NCI-H2029 (cell line): Measurements from ENCODE around the gene MYH8.

Source experiments
- DNase-seq: peaks from one replicate; lab custom pipeline; 2025; lab: John Stamatoyannopoulos, UW

Gene MYH8

GRCh38 chr17:10421900-10422542 is at the start of gene MYH8:
Gene MYH8, minus strand, starts transcription at chr17:10421950. Its CDS starts 1,723 bp downstream, at chr17:10420227.
- no peak for DNase-seq

- no peak for DNase-seq
These were observed 47.7 kb upstream of the MYH8 start, which contains the start of gene MYH4 for GRCh38 chr17:10469459-10469858. Gene MYH4, minus strand, starts transcription at chr17:10469559. Its CDS starts 2,814 bp downstream, at chr17:10466745.

- no peak for DNase-seq
These were observed 41.7 kb upstream of the MYH8 start for GRCh38 chr17:10463402-10463801.

- no peak for DNase-seq
These were observed 38.3 kb upstream of the MYH8 start for GRCh38 chr17:10460062-10460461.

- DNase-seq = no peak
These were observed 37.0 kb upstream of the MYH8 start for GRCh38 chr17:10458701-10459100.

- no peak for DNase-seq
These were observed 36.2 kb upstream of the MYH8 start for GRCh38 chr17:10457952-10458351.

GRCh38 chr17:10447026-10447931 is 25.5 kb upstream of the MYH8 start:
- no peak for DNase-seq

- DNase-seq = no peak
These were observed 18.1 kb upstream of the MYH8 start for GRCh38 chr17:10439816-10440215.

- no peak for DNase-seq
These were observed 13.3 kb upstream of the MYH8 start for GRCh38 chr17:10435096-10435495.

- no peak for DNase-seq
These were observed 7.8 kb upstream of the MYH8 start for GRCh38 chr17:10429421-10430045.

- DNase-seq = no peak
These were observed 7.0 kb upstream of the MYH8 start for GRCh38 chr17:10428781-10429180.

- DNase-seq = no peak
These were observed 539 bp downstream of the MYH8 start for GRCh38 chr17:10421211-10421610.

- no peak for DNase-seq
These were observed 939 bp downstream of the MYH8 start for GRCh38 chr17:10420811-10421210.

GRCh38 chr17:10417431-10417830 is 4.3 kb downstream of the MYH8 start:
- DNase-seq = no peak

- no peak for DNase-seq
These were observed 6.6 kb downstream of the MYH8 start for GRCh38 chr17:10415161-10415560.

- no peak for DNase-seq
These were observed 18.2 kb downstream of the MYH8 start for GRCh38 chr17:10403589-10403988.

- DNase-seq = no peak
These were observed 23.4 kb downstream of the MYH8 start for GRCh38 chr17:10398352-10398751.

- DNase-seq = no peak
These were observed 25.1 kb downstream of the MYH8 start for GRCh38 chr17:10396524-10397163.

GRCh38 chr17:10394201-10394887 is 27.4 kb downstream of the MYH8 start:
- no peak for DNase-seq

- DNase-seq = no peak
These were observed 28.9 kb downstream of the MYH8 start for GRCh38 chr17:10392880-10393279.

- DNase-seq = no peak
These were observed 35.9 kb downstream of the MYH8 start for GRCh38 chr17:10385871-10386270.

- no peak for DNase-seq
These were observed 37.6 kb downstream of the MYH8 start for GRCh38 chr17:10384175-10384574.
